Left cardiac atrium (tissue), 4 donors: Measurements from ENCODE around the gene MED12L. TPM values are rescaled to one million over a fixed set of nuclear protein-coding genes. Genes with fewer than 3 reads are reported as not detected.
"Not testable (repeated sequence)": the region's sequence is repeated elsewhere in the genome, so short reads cannot be mapped to it uniquely, and the experiment has no call there.

ENCODE experiments used
- ATAC-seq, 2 donors: fragments of 200-7000 bp; cut with Tn5 transposase; one replicate each; pipeline ENCODE4 v1.9.1; 2020; ENCODE audit warnings: mild to moderate bottlenecking in 2 of 2, moderate library complexity in 2 of 2
- DNase-seq: peaks from one replicate; pipeline ENCODE4 v3.0.0-alpha.2; 2020
- intact Hi-C, 2 donors: fragments of 100-400 bp; cut with DNase I; formaldehyde crosslinking; loops; one replicate each; pipeline versions ENCODE4 v1.14.1 to v1.15.1; 2022 to 2023
- total RNA-seq, 2 donors: library from RNA; stranded (reverse); fragmentation: NEBNext Ultra II Directional; extraction: Animal tissue kit (Norgen Biotek cat#: 25700); gene quantifications; one replicate each; pipeline ENCODE4 v1.2.1, GENCODE V29; 2021
- donor health status: DM: no; HTN: yes; CAD: no.
- donor health status: DM: no; HTN: yes; CAD: no; lungs with severe emphysema.
- donor health status: DM: yes; HTN: yes; CAD: no.
- donor health status: Dilated cardiomyopathy.

The MED12L gene
- total RNA-seq, 2 donors from 2014 or later: 0.44 to 0.50 TPM

DNA sequence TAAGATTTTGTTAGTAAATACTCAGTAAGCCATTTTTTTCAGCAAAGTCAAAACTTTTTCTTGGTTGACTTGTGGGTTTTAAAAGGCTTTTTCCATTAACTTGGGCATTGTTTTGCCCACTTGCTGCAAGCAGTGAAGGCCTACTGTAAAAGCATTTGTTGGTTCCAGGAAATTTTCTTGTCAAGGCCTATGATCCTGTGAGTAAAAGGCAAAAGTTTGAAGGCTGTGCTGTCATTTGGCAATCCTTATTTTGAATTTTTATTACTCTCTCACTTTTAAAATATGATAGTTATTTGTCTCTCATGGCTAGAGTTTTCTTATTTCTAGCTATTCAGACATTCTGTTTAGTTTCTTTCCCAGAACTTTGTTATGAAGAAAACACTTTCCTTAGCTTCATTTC is 286.1 kb downstream of the MED12L start:
- no peak for ATAC-seq
- DNase-seq: no peak
- intact Hi-C loops: no loop called here

DNA sequence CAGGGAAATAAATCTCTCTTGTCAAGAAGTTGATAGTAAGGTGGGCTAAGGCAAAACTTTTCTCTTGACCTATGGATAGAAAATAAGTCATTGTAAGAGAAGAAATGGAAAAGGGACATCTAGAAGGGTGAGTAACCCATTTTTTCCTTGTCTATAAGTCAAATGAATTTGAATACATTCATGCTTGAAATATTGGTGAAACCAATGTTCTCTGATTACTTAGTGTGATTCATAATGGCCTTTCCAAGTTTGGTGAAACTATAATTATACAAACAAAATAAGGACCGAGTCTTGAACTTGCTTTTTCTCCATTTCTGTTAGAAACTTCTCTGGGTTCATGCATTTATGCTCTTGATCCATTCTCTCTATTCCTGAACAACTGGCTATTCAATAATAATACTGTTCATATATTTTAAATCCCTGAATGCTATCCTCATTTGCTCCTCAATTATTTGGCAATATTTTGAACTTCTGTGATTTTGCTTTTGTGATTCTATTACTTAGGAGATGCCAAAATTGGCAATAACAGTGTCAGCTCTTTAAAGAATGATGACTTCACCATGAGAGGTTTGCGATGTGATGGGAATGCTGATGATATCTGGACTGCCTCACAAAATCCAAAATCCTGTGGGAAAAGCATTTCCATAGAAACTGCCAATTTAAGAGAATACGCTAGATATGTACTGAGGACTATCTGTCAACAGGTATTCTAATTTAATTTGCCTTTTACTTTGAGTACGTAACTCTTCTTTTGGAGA is 286.8 kb downstream of the MED12L start:
- ATAC-seq: no peak

DNA sequence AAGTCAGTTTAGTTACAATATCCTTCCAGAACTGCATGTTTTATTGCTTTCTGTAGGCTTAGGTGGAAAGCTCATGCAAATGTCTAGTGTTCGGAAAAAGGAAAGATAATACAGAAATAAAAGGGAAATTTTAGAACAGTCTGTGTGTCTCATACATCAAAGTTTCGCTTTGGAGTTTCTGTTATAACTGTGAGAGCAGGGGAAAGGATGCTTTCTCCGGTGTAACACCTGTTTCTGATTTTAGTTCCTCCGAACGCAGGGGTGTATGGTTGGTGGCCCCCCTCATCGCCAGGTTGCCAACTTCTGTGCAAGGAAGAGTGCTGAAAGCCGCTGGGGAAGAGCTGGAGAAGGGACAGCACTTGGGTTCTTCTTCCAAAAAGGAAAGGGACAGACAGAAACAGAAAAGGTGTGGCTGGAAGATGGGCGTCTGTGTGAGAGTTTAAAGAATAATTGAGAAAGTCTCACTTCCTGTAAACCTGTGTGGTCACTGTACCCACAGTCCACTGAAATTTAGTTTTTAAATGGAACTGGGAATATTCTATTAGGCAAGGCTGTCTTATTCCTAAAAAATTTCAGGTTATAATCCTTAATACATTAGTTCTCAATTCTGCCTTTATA is 292.4 kb downstream of the MED12L start:
- ATAC-seq: no peak
- intact Hi-C loops: no loop called here

More for the DNA sequence above, 286.8 kb downstream of the MED12L start:
- intact Hi-C loops: no loop called here
- DNase-seq: no peak

DNA sequence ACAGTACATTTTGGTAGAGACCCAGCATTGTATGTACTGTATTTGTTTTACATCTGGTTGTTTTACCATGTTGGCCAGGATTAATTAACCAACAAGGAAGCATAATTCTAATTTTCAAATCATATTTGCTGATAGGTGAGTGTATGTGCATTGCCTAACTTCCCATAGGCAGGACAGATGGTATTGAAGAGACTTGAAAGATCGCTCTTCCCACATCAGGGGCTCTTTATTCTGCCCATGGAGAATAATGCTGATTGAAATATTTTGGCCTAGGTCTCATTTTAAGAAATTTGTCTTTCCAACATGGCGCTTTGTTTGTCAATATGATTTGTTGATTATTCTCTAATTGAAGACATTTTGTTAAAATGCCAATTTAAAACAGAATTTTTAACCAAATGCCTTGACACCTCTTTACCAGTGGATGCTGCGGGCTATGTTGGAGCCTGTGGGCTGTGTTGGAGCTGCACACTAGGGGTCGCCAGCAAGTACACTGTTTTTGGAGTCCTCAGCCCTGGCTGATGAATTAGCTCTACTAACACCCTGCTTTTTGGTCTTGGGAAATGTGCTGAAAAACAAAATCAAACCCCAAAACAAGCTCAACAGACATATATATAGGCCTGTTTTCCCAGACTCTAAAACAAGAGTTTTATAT is 293.7 kb downstream of the MED12L start:
- intact Hi-C loops: no loop called here
- ATAC-seq: peak in 1 of 2 donors; percentile 68

More for the DNA sequence above, 292.4 kb downstream of the MED12L start:
- DNase-seq: no peak

DNA sequence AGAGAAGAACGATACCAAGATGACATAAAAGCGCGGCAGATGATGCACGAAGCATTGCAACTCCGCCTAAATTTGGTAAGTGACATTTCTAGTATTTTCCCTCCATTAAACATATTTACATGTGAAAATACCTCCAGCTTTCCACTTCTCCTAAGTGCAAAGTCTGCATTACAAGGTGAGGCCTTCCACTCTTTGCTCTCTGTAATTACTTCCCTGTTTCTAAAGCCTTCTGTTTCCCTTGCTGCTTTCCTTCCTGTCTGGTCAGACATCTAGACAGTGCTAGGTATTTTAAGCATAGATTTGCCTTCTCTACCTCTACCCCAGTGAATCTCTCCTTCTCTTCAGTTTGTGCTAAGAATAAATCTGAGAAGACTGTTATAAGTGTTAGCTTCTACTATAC is 297.2 kb downstream of the MED12L start:
- intact Hi-C loops: no loop called here
- DNase-seq: no peak
- ATAC-seq: no peak

More for the DNA sequence above, 293.7 kb downstream of the MED12L start:
- DNase-seq: peak; percentile 27

DNA sequence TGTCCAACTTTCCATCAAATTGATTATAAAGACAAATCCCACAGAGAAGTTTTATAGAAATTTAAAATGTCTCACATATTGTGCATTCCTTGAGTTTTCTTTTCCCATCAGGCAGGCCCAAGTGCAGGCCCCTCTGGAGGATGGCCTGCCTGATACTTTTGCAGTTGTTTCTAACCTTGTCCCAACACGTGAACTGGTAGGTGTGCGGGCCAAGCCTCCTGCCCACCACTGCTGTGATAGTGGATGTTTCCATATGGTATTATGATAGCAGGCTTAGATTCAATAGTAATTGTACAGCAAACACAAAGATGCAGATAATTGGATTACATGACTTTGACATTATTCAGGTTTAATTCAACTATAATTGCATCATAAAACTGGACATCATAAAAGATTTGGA is 297.6 kb downstream of the MED12L start:
- no peak for ATAC-seq
- no peak for DNase-seq
- intact Hi-C loops: no loop called here

DNA sequence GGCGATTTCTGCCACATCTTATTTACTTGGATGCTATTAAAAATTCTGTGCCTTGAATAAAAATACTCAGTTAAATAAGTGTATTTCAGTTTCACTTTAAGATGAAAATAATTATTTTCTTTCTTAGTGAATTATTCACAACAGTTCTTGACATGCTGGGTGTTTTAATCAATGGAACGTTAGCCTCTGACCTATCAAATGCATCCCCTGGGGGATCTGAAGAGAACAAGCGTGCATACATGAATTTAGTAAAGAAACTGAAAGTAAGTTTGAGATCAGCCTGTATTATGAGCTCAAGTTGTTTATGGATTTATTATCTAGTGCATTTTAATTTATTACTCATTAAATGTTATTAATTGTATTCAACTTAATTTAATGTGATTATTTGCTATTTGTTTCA is 298.5 kb downstream of the MED12L start:
- intact Hi-C loops: no loop called here
- no peak for DNase-seq
- peak in 1 of 2 donors; percentile 35 for ATAC-seq

DNA sequence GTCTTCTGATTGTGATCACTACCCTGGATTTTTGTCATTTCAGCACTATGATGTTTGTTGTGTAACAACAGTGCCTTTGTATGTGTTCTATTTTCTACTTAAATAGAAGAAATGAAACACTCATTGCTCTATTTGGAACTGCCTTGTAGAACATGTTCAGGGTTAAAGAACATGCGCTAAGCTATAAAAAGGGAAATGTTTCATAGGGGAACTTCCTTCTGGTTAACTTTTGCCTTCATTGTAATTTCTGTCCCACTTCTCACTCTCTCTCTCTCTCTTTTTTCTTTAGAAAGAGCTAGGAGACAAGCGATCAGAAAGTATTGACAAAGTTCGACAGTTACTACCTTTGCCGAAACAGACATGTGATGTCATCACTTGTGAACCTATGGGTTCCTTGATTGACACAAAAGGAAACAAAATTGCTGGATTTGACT is 299.3 kb downstream of the MED12L start, which contains the start of gene P2RY12:
Gene P2RY12 (minus strand): TSS at position 13 of the 434 bp plus-strand sequence. CDS start 45,908 bp downstream, outside the sequence.
- ATAC-seq (peak; percentile 47 to 74), DNase-seq (no peak)
- intact Hi-C loops: no loop called here

DNA sequence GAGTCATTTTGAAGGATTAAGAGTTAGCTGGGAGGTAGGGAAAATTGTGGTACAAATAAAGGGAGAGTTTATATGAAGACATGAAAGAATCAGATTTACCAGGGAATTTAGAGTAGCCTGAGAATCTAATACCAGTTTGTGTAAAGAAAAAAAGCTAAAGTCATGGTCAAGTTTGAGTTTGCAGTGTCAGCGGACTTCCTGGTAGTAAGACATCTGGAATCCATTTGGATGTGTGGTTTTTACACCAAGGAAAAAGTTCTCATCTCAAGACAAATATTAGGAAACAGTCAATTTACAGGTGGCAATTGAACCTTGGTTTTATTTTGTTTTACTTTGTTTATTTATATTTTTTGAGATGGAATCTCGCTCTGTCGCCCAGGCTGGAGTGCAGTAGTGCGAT is 300.6 kb downstream of the MED12L start:
- DNase-seq (no peak), ATAC-seq (no peak)
- intact Hi-C loops: no loop called here

DNA sequence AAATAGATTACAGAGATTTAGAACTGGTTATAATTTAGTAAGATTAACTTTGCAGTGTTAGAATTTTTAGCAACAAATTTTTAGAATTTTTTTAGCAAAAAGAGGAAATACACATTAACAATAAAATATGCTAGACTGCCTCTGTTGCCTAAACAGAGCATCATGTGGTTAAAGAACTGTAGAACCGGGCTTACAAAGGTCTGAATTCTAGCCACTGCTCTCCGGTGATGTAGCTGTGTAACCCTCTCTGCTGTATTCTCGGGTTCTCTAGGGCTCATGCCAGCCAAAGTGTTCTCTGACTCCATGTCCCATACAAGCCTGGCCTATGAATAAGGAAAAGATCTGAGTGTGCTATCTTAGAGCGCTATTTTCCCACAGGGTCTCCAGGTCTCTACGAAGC is 302.0 kb downstream of the MED12L start:
- DNase-seq: no peak
- intact Hi-C loops: no loop called here
- ATAC-seq: no peak

DNA sequence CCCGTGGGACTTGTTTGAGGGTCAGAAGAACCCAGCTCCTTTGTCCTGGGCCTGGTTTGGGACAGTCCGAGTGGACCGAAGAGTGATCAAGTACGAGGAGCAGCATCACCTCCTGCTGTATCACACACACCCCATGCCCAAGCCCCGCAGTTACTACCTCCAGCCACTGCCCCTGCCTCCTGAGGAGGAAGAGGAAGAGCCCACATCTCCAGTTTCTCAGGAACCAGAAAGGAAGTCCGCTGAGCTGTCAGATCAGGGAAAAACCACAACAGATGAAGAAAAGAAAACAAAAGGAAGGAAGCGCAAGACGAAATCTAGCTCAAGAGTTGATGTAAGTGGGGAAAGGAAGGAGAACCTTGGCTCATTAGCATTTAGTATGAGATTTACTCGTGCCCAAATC is 302.4 kb downstream of the MED12L start:
- ATAC-seq: no peak
- DNase-seq: no peak
- intact Hi-C loops: no loop called here

DNA sequence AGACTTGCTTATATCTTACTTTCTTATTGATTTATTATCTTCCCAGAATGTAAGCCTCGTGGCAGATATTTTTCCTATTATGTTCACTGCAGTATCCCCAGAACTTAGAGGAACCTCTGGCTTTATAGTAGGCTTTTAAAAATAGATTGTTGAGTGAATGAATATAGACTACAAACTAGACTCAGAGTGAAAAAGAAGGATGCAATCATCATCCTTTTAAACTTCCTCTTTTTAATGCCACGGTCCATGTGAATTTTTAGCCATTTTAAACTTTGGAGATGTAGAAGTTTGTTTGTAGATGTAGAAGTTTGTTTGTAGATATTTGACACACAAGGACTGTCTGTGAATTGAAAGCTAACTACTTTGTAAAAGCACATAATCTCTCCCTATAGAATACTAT is 306.3 kb downstream of the MED12L start:
- intact Hi-C loops: no loop called here
- DNase-seq (no peak), ATAC-seq (no peak)

DNA sequence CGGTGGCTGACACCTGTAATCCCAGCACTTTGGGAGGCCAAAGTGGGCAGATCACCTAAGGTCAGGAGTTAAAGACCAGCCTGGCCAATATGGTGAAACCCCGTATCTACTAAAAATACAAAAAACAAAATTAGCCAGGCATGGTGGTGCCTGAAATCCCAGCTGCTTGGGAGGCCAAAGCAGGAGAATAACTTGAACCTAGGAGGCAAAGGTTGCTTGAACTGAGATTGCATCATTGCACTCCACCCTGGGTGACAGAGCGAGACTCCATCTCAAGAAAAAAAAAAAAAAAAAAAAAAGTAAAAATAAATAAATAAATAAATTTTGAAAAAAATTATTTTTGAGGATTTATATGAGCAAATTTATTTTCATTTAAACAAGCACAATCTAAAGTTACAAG is 306.7 kb downstream of the MED12L start:
- ATAC-seq, DNase-seq, intact Hi-C loops: not testable (repeated sequence)

DNA sequence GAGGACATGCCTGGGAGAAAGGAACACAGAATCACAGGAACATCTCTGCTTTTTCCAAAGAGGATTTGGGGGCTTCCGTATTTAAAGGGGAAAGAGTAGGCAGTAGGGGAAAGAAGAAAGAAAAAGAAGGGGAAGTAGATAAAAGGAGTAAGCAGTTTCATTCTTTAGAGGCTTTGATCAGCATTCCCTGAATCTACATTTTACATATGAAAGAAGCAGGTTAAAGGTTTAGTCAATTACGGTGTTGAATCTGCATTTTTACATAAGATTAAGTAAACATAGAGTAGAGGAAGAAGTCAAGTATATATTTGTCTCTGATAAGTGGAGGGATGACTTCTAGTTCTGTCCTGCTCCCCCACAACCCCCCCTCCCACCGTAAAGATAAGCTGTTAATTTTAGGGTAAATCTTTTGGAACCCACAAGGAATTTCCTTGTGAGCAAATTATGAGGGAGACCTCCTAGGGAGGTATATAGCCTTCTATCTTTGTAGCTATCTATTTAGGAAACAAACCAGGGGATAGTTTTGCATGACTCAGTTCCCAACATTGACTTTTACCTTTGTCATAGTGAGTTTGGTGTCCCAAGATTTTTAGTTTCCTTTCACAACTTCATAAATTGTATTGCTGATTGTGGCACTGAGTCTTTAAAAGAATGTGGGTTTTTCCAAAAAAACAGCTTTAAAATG is 307.8 kb downstream of the MED12L start:
- no peak for ATAC-seq
- no peak for DNase-seq
- intact Hi-C loops: no loop called here

DNA sequence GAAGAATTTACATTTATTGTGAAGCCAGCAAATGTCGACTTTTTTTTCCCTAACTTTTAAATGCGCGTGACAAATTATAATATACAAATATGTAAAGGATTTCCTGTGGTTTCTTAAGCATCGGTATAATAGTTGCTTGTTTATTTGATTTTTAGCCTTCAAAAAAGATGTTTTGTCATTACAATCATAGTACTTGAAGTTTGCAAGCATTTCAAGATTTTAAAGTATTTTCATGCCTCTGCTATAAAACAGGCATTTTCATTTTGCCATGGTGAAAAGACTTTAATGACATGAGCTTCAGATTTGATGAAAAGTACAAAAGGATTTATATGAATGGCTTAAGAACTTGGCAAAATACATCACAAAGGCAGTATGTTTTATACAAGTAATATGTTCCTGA is 308.5 kb downstream of the MED12L start:
- ATAC-seq: no peak
- intact Hi-C loops: no loop called here
- no peak for DNase-seq

DNA sequence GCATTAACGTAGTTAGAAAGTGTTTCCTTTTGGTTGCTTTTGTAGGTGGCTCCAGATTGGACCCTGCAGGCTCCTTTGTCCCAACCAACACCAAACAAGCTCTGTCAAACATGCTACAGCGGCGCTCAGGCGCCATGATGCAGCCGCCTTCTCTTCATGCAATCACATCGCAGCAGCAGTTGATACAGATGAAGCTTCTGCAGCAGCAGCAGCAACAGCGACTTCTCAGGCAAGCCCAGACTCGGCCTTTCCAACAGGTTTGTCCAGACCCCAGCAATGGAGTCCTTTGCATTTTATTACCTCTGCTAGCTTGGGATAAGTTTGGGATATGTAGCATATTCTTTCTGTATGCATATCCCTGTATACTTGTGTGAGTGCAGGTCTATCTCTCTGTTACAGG is 309.1 kb downstream of the MED12L start:
- DNase-seq (no peak), ATAC-seq (no peak)
- intact Hi-C loops: no loop called here

DNA sequence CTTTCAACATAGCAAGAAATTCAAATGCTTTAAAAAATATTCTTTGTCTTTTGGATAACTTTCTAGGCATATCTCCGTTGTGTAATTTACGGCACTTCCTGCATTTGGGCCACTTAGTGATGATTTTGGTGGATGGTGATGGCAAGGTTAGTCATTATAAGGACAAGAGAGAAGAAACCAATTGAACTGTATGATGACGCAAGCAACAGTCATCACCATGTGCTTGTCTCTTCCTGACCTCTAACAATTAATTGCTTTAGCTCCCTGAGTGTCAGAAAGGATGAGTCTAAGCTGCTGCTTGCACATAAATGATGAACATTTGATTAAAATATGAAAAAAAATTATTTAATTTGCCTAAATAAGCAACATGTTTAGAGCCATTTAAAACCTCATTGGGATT is 310.3 kb downstream of the MED12L start:
- ATAC-seq (no peak), DNase-seq (no peak)
- intact Hi-C loops: no loop called here

DNA sequence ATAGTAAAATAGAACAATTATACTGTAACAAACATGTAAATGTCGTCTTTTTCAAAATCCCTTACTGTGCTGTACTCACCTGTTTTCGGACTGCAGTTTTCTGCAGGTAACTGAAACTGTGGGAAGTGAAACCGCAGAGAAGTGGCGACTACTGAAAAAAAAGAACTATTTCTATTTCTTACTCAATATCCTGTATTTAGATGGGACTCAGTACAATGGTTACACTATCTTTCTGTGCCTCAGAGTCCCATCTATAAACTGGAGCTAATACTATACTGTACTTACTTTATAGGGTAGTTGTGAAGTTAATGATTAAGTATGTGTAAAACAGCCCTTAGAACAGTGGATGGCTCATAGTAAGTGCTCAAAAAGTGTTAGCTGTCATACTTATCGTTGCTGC is 313.4 kb downstream of the MED12L start:
- intact Hi-C loops: no loop called here
- ATAC-seq: no peak

DNA sequence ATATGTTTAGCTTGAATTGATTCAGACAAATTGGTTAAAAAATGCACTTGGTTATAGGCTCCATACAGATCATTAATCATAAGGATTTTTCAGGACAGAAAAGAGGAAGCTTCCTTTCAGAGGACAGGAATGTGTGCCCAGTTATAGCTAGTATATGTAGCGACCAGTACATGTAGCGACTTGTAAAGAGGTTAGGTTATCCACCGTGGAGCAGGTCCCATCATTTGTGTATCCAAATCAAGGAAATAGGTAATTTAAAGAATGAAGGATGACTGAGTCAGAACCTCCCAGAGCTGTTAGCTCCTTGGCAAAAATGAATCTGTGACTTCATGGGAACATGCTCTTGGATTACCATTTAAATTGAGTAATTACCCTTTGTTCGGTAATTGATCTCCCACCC is 314.9 kb downstream of the MED12L start:
- DNase-seq (no peak), ATAC-seq (no peak)
- intact Hi-C loops: no loop called here

More for the DNA sequence above, 313.4 kb downstream of the MED12L start:
- DNase-seq: no peak

DNA sequence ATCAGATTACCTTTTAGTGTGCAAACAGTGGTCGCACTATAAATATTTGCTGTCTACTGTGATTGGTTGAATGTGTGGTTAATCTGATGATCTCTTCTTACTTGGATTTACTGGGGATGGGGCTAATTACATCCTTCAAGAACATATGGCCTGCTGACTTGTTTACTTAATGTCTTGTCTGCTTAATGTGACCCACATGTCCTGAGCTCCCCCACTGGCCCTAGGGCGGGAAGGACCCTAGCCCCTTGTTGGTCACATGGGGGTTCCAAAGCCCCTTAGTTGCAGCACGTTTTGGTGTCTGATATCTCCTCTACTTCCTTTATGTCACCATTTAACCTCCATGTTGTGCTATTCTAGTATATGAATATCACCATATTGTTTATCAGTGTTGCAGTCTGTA is 316.9 kb downstream of the MED12L start:
- DNase-seq (no peak), ATAC-seq (no peak)
- intact Hi-C loops: no loop called here
